SIG-M5 (cell line): ENCODE data around the gene ZXDC.

Experiments
- DNase-seq: peaks from one replicate; lab custom pipeline; 2025; lab: John Stamatoyannopoulos, UW

ZXDC gene

DNA sequence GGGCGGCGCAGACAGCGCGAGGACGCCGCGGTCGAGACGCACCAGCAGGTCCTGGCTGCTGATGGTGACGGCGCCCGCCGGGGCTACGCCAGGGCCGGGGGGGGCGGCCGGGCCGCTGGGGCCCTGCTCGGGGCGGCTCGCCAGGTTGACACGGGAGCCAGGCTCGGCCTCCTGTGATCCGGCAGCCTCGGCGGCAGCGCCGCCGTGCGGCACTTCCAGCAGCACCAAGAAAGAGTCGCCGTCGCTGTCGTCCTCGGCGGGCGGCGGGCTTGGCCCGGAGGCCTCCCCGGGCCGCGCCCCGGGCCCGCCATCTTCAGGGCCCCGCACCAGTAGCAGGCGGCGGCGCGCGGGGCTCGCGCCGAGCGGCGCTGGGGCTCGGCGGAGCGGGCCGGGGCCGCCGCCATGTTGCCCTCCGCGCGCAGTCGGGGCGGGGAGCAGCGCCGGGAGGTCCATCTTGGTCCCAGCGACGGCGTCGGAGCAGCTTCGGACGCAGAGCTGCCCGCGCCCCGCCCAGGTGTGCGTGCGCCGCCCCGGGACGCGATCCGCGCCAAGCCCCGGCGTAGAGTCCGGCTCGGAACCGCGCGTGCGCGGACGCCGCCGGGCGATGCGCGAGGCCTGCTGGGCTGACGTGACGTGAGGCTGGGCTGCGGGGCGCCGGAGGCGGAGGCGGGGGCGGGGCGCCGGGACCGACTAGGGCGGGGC is at the start of gene ZXDC:
ZXDC (minus strand) TSS at position 479 of the 702 bp plus-strand sequence; CDS start at position 453, 26 bp downstream.
- peak; percentile 56 for DNase-seq

DNA sequence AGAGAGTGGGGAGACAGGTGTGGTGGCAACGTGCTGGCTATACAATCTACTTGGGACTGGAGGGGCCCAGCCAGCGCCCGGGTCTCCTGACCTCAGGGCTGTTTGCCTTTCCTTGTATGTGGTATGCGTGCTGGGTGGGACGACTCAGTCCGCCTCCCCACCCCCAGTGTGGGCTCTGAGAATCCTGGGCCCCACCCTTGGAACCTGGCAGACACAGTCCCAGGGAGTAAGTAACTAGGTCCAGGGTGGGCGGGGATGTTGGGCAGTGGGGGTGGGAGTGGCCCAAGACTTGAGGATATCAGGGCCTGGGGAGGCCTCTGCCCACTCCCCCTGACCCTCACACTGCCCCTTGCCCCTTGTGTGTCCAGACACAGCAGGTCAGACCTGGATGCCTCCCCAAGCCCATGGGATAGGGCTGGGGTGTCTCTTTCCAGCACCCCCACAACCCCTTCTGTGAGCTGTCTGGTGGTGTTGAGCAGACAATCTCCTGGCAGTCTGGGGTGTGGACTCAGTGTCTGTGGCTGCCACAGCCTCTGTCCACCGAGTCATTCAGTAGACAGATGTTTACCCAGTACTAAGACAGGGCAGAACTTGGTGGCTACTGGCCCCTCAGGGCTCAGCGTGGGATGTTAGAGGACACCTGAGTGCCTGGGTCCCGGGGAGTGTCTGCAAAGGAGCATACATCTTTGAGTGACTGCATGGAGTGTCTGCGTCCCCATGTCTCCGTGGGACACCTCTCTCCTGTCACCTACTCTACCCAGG is 49.6 kb upstream of the ZXDC start:
- no peak for DNase-seq

DNA sequence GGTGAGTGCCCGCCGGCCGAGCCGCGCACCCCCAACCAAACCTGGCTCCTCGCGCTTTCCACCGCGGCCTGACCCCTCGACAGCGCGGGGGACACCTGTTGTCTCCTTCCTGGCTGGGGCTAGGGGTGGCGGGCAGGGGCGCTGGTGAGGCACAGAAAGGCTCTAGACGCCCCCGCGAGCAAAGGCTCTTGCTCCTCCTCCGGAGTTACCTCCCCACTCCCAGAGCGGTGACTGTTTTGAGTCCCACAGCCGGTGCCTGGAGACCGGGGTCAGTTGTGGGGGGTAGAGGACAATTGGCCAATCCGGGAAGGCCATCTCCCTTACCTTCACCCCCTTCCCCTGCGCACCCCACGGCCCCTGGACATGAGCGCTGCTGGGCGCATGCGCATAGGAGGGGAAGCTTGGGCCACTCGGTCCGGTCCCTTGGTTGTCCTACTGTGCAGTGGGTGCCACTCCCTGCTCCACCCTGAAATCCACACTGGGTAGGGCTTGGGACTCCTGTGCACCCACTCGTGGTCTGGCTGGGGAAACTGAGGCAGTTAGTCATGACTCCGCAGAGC is 48.8 kb upstream of the ZXDC start:
- DNase-seq, result no peak

DNA sequence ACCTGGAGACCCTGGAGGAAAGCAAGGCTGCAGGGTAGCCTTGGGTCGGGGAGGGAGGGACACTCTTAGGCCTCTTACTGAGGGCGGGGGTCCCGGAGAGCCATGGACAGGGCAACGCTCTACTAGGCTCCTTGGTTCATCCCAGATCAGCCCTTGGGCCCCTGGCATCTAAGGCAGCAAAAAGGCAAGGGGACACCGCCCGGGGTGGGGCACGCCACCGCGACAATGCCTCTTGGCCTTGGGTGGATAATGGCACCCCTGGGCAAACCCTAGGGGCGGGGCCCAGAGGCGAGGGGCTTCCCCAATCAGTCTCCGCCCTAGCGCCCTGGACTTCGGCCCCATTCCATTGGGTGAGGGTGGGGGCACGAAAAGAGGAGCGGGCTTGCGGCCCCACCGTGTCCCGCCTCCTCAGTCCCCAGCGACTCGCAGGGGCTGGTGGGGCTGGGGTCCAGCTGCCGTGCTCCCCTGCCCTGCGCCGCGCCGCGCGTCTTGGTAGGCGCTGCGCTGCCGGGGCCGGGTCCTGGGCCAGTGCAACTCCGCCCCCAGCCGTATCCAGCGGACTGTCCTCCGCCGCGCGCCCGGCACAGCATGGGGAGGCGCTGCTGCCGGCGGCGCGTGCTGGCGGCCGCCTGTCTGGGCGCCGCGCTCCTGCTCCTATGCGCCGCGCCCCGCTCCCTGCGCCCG is 48.2 kb upstream of the ZXDC start, which contains the start of gene CHST13:
CHST13 (plus strand) TSS at position 411 of the 684 bp plus-strand sequence; CDS start at position 589, 178 bp downstream.
- DNase-seq, result no peak

DNA sequence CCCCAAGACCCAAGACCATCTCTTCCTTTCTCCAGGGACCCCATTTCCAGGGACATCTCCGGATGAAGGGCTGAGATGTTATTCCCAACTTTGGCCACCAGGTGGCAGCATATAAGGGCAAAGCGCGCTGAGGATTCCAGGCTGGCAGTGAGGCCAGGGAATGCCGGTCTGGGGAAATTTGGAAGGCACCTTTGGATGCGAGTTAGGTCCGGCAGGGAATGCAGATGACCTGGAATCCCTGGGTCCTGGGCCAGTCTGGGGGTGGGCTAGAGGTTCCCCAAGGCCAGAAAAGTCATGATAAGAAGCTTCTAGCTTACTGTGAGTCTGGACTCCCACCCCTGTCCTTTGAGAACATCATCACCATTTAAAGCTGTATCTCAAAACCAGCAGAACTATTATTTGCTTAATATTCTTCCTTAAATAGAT is 46.7 kb upstream of the ZXDC start:
- no peak for DNase-seq

DNA sequence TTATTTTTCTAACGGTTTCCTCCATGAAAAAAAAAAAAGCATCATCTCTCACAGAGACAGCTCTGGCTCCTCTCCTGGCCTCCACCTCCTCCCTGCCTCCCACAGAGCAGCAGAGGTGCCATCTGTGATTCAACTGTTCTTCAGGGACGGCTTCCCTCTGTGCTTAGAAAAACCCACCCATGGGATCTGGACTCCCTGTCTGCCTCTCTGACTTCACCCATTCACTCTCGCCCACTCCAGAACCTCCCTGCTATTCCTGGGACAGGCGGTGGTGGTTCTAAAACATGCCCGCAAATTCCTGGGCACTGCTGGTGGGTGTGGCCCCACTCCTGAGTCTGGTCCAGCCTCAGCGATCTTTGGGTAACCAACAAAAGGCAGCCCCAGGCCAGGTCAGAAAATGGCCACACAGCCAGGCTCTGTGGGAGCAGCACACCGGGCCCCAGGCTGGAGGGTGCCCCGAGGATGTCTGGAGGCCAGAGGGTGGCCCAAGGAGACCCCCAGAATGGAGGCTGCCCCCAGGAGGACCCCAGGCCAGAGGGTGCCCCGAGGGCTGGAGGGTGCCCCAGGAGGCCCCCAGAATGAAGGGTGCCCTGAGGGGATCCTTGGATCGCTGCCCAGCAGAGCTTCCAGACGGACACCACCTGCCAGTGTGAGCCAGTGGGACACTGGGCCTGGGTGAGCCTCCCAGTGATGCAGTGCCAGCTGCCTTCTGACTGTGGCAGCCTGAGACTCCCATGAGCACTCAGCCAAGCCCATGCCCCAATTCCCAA is 45.6 kb upstream of the ZXDC start:
- DNase-seq, result no peak

- DNase-seq, result no peak
These were observed 44.1 kb upstream of the ZXDC start for GRCh38 chr3:126519506-126520455.

DNA sequence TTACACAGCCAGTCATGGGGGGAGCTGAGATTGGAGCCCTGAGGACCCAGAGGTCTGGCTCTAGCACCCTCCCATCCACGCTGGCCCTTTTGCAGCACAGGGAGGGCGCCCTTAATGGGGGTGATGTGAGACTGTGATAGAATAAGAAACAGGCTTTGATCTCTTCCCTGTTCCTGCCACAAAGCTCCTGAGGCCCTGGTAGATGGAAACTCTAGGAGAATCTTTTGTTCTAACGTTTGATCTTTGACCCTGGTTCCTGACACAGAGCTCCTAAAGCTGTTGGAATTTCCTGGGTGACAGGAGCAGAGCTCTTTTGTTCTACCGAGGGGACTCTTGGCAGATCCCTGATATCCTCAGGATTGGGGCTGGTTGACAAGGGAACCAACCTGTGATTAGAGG is 43.1 kb upstream of the ZXDC start:
- DNase-seq, result no peak

GRCh38 chr3:126517986-126518778 is 42.5 kb upstream of the ZXDC start:
- no peak for DNase-seq

GRCh38 chr3:126517291-126517951 is 41.7 kb upstream of the ZXDC start, which contains the start of gene UROC1:
UROC1 (minus strand) TSS chr3:126517773; CDS start chr3:126517719, 54 bp downstream.
- DNase-seq, result no peak

GRCh38 chr3:126516936-126517290 is 41.2 kb upstream of the ZXDC start:
- no peak for DNase-seq

- DNase-seq, result no peak
These were observed 40.7 kb upstream of the ZXDC start for GRCh38 chr3:126516152-126516935.

DNA sequence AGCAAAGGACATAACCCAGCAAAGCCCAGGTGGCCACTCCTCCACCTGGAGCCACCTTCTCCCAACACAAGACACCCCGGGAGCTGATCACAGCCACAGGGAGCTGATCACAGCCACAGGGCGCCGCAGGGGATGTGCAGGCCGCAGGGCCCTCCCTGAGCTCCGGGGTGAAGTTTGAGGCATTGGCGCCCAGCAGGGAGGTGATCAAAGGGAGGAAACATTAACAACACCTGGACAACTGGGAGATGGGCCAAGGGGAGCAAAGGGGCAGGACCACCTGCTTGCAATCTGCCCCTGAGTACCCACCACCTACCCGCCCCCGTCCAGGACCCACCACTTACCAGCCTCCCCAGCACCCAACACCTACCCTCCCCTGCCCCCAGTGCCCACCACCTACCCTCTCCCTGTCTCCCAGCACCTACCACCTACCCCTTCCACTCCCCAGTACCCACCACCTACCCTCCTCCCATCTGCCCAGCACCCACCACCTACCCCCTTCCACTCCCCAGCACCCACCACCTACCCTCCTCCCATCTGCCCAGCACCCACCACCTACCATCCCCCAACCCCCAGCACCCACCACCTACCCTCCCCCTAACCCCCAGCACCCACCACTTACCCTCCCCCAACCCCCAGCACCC is 39.5 kb upstream of the ZXDC start:
- DNase-seq, result no peak

DNA sequence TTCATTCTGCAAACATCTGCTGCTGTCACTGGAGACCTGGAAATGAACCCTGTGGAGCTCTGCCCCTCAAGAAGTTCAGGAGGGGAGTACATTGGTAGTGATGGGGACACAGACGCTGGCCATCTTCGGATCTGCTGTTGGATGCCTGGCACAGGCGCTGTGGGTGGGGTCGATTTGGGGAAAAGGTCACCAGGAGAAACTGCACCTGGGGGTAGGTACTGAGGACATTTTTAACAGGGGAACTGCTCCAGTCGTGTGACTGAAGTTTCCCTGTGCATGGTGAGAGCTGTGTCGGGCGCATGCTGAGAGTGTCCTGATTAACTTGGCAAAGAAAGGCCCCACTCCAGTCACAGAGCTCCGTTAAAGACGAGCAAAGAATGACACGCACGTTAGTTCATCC is 38.5 kb upstream of the ZXDC start:
- no peak for DNase-seq

GRCh38 chr3:126512916-126513650 is 37.4 kb upstream of the ZXDC start:
- no peak for DNase-seq

DNA sequence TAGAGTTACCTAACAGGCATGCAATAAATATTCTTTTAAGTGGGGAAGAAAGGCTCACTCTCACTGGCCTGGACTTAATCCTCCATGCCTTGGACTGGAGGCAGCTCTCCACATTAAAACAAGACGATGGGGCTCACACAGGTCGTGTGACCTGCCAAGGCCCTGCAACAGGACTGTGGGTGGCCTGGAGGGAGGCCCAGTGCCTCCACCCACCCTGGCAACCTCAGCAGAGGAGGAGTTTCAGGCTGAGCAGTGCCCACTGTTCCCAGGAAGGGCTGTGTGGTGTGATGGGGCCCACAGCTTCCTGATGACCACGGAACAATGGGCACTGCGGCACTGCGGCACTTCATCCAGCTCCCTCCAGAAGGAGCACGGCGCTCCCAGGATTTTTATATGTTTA is 36.3 kb upstream of the ZXDC start:
- no peak for DNase-seq

DNA sequence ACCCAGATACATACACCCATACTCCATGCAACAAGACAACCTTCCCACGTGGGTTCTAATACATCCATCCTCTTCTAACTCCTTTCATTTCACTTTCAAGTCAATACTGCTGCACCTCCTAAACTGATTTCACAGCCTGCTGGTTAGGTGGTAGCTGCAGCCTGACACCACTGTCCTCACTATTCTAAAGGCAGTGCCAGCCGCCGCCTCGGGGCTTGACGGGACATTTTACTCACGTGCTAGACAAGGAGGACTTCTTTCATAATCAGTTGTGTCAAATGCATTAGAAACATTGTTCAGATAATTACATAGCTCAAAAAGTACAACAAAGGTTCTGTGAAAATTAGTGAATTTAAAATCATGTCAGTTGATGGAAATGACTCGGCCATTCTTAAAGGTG is 35.6 kb upstream of the ZXDC start:
- DNase-seq, result no peak
